Hepatocyte (in vitro differentiated cells): ENCODE results near the gene REX1BD. TPM values are rescaled to one million over a fixed set of nuclear protein-coding genes. Genes with fewer than 3 reads are reported as not detected.

Source experiments
- DNase-seq: peaks from one replicate; pipeline ENCODE4 v3.0.0-alpha.2; 2016; ENCODE audit warnings: low spot score
- H2AFZ ChIP-seq: fragments of 200-600 bp; sonication (generic); 2 replicates; pipeline ENCODE4 v1.6.0; 2016; ENCODE audit warnings: antibody characterized with exemption, mild to moderate bottlenecking
- H3K27ac ChIP-seq: fragments of 200-600 bp; sonication (generic); 2 replicates; pipeline ENCODE4 v1.5.1; 2016; ENCODE audit warnings: mild to moderate bottlenecking
- H3K27me3 ChIP-seq: fragments of 200-600 bp; sonication (generic); 2 replicates; pipeline ENCODE4 v1.6.1; 2016
- H3K36me3 ChIP-seq: fragments of 200-600 bp; sonication (generic); replicated peaks from 2 replicates; pipeline ENCODE4 v1.5.1; 2016; ENCODE audit warnings: low read depth; ENCODE audit not compliant: insufficient read depth
- H3K4me1 ChIP-seq: fragments of 200-600 bp; sonication (generic); 2 replicates; pipeline ENCODE4 v1.5.1; 2016; ENCODE audit warnings: mild to moderate bottlenecking, moderate library complexity; ENCODE audit not compliant: insufficient read depth
- H3K4me2 ChIP-seq: fragments of 200-600 bp; sonication (generic); 2 replicates; pipeline ENCODE4 v1.6.0; 2016
- H3K4me3 ChIP-seq: fragments of 200-600 bp; sonication (generic); 2 replicates; pipeline ENCODE4 v1.5.1; 2016; ENCODE audit warnings: mild to moderate bottlenecking
- H3K79me2 ChIP-seq: fragments of 200-600 bp; sonication (generic); 2 replicates; pipeline ENCODE4 v1.6.0; 2017; ENCODE audit warnings: mild to moderate bottlenecking
- H3K9me2 ChIP-seq: fragments of 200-600 bp; sonication (generic); replicated peaks from 2 replicates; pipeline ENCODE4 v1.6.0; 2017; ENCODE audit warnings: mild to moderate bottlenecking; ENCODE audit not compliant: insufficient read depth
- H3K9me3 ChIP-seq: fragments of 200-600 bp; sonication (generic); 2 replicates; pipeline ENCODE4 v1.5.1; 2016; ENCODE audit warnings: low read depth, mild to moderate bottlenecking
- H4K20me1 ChIP-seq: fragments of 200-600 bp; sonication (generic); 2 replicates; pipeline ENCODE4 v1.6.0; 2016; ENCODE audit warnings: mild to moderate bottlenecking; ENCODE audit not compliant: insufficient read depth, poor library complexity, severe bottlenecking
- EZH2 ChIP-seq: fragments of 200-600 bp; sonication (generic); IDR thresholded peaks from 2 replicates; pipeline ENCODE4 v1.6.1; 2016; ENCODE audit warnings: antibody characterized with exemption, mild to moderate bottlenecking, borderline replicate concordance
- EZH2phosphoT487 ChIP-seq: fragments of 200-600 bp; sonication (generic); IDR thresholded peaks from one replicate; pipeline ENCODE4 v1.6.1; 2018; ENCODE audit warnings: antibody characterized with exemption, mild to moderate bottlenecking, low read depth, moderate library complexity; ENCODE audit not compliant: unreplicated experiment, severe bottlenecking
- WGBS: methylation state at CpG from one replicate; pipeline ENCODE4 v1.1.6; 2016; ENCODE audit warnings: low lambda C conversion rate; ENCODE audit errors: missing lambda C conversion rate; 5-methylcytosine and 5-hydroxymethylcytosine counted together
- polyA plus RNA-seq: library from polyadenylated mRNA; unstranded; fragments of >200 nt; fragmentation: Nextera tagmentation; extraction: Ambion mirVana; gene quantifications from 2 replicates; pipeline ENCODE4 v1.2.1, GENCODE V29; 2016
- total RNA-seq: library from RNA; depleted of rRNA; stranded (reverse); fragments of >200 nt; gene quantifications from 2 replicates; pipeline ENCODE4 v1.2.3, GENCODE V29; 2014
- TF ChIP-seq, protein P1 (sequence below): fragments of 200-600 bp; sonication (generic); IDR thresholded peaks from 2 replicates; pipeline ENCODE4 v1.5.1; 2016; ENCODE audit warnings: antibody characterized with exemption, mild to moderate bottlenecking; ENCODE audit not compliant: poor library complexity

The REX1BD gene
- total and polyA plus RNA-seq, 2 experiments from 2014 or later = 62.6 to 105 TPM

DNA sequence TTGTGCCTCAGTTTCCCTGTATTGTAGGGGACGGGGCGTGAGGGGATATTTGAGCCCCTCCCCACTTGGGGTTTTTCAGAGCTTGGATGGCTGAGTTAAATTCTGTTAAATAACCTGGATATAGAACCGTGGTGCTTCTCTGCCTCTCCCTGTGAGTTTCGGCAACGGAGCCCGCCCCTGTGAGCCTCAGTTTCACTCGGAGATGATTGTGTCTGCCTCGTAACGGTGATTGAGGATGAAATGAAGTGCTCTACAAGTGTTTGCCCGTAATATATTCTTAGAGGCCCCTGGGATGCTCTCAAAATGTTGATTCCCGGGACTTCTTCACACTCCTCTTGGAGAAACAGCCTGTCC, 30.4 kb upstream of the REX1BD start:
- 7% methylated on average over 11 of the region's 11 CpGs for WGBS
- H3K9me2 ChIP-seq = no peaks in the 10 kb centered on the region
- peak overlapping the region; percentile 60 for H2AFZ ChIP-seq
- H3K27ac ChIP-seq = peak overlapping the region; percentile 89
- no peaks in the 10 kb centered on the region for H3K27me3 ChIP-seq
- peak overlapping the region; percentile 75 for H3K4me3 ChIP-seq
- H3K4me1 ChIP-seq = peaks cover 6% of the 10 kb centered on the region
- peaks cover 32% of the 10 kb centered on the region for H3K79me2 ChIP-seq
- no peaks in the 10 kb centered on the region for H3K36me3 ChIP-seq
- H3K4me2 ChIP-seq = peak overlapping the region; percentile 93
- no peaks in the 10 kb centered on the region for H3K9me3 ChIP-seq
- TF ChIP-seq EZH2phosphoT487 (no peak), EZH2 (no peak)
- TF ChIP-seq, protein P1, sequence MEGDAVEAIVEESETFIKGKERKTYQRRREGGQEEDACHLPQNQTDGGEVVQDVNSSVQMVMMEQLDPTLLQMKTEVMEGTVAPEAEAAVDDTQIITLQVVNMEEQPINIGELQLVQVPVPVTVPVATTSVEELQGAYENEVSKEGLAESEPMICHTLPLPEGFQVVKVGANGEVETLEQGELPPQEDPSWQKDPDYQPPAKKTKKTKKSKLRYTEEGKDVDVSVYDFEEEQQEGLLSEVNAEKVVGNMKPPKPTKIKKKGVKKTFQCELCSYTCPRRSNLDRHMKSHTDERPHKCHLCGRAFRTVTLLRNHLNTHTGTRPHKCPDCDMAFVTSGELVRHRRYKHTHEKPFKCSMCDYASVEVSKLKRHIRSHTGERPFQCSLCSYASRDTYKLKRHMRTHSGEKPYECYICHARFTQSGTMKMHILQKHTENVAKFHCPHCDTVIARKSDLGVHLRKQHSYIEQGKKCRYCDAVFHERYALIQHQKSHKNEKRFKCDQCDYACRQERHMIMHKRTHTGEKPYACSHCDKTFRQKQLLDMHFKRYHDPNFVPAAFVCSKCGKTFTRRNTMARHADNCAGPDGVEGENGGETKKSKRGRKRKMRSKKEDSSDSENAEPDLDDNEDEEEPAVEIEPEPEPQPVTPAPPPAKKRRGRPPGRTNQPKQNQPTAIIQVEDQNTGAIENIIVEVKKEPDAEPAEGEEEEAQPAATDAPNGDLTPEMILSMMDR = no peak
- no peak for DNase-seq
- peaks cover 2% of the 10 kb centered on the region for H4K20me1 ChIP-seq

DNA sequence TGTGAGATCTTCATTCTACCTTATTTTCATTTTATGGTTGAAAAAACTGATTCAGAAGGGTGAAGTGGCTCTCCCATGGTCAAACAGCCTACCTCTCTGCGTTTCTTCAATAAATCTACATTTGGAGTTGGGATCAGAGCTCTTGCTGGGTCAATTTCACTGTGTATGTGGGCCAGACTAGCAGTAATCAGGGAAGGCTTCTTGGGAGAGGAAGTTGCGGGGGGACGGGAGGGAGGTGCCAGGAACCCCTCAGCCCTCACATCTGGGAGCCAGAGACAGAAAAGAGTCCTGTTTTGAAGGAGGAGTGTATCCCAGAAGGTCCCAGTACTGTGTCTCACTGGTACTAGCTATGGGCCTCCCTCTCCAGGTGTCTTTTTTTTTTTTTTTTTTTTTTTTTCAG, 30.0 kb upstream of the REX1BD start:
- Histone ChIP-seq H3K9me2 (no peaks in the 10 kb centered on the region), H3K79me2 (peaks cover 32% of the 10 kb centered on the region), H3K36me3 (no peaks in the 10 kb centered on the region), H3K27me3 (no peaks in the 10 kb centered on the region), H3K4me1 (peaks cover 6% of the 10 kb centered on the region), H3K4me2 (peak overlapping the region; percentile 93), H3K4me3 (peak overlapping the region; percentile 75), H3K27ac (peak overlapping the region; percentile 89), H3K9me3 (no peaks in the 10 kb centered on the region), H2AFZ (no peak overlapping the region), H4K20me1 (peaks cover 2% of the 10 kb centered on the region)
- no peak for DNase-seq
- 66% methylated on average over 3 of the region's 3 CpGs for WGBS
- TF ChIP-seq, protein P1 = no peak

DNA sequence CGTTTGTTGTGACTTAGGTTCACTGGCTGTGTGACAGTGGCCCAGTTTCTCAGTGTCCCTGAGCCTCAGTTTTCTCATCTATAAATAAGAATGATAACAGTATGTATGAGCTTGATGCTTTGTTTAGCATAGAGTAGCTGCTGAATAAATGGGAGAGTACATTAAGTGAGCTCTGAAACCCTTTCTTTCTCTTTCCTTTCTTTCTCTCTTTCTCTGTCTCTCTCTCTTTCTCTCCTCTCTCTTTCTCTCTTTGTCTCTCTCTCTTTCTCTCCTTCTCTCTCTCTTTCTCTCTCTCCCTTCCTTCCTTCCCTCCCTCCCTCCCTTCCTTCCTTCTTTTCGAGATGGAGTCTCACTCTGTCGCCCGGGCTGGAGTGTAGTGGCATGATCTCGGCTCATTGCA, 28.9 kb upstream of the REX1BD start:
- Histone ChIP-seq H3K27ac (no peak overlapping the region), H3K9me2 (no peaks in the 10 kb centered on the region)
- TF ChIP-seq EZH2 = no peak
- no peak for TF ChIP-seq EZH2phosphoT487
- TF ChIP-seq, protein P1 = no peak

DNA sequence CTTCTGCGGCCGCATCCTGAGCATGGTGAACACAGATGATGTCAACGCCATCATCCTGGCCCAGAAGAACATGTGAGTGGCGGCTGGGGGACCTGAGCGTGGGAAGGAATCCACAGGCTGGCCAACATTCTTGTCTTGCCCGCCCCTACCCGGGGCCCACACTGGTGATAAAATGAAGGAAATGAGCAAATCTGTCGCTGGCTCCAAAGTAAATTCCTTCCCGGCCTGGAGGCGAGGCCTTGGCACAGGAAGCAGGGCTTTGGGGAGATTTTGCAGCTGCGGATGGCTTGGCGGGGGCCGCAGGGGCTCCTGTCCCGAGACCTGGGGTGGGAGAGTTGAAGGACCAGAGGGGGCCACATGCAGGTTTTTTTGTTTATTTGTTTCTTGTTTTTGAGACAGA, 26.5 kb upstream of the REX1BD start:
- H3K4me1 ChIP-seq = peaks cover 6% of the 10 kb centered on the region
- H3K4me2 ChIP-seq = no peak overlapping the region
- H3K4me3 ChIP-seq = no peak overlapping the region
- H3K9me3 ChIP-seq = no peaks in the 10 kb centered on the region
- no peak for DNase-seq
- no peak for TF ChIP-seq EZH2
- TF ChIP-seq, protein P1 = no peak
- no peak for TF ChIP-seq EZH2phosphoT487
- H3K27ac ChIP-seq = no peak overlapping the region
- no peaks in the 10 kb centered on the region for H3K36me3 ChIP-seq
- H3K27me3 ChIP-seq = no peaks in the 10 kb centered on the region
- H3K79me2 ChIP-seq = peaks cover 32% of the 10 kb centered on the region
- H3K9me2 ChIP-seq = no peaks in the 10 kb centered on the region
- WGBS = 85% methylated on average over 14 of the region's 14 CpGs
- no peak overlapping the region for H2AFZ ChIP-seq
- peaks cover 2% of the 10 kb centered on the region for H4K20me1 ChIP-seq

More for the DNA sequence above, 28.9 kb upstream of the REX1BD start:
- Histone ChIP-seq H3K36me3 (no peaks in the 10 kb centered on the region), H4K20me1 (peaks cover 2% of the 10 kb centered on the region), H3K4me2 (no peak overlapping the region), H2AFZ (no peak overlapping the region), H3K4me1 (peaks cover 6% of the 10 kb centered on the region), H3K4me3 (no peak overlapping the region), H3K9me3 (no peaks in the 10 kb centered on the region), H3K27me3 (no peaks in the 10 kb centered on the region), H3K79me2 (peaks cover 32% of the 10 kb centered on the region)
- no peak for DNase-seq
- WGBS = 75% methylated on average over 5 of the region's 5 CpGs
